Sigmoid colon (tissue), 7 donors: ENCODE data around the gene PIK3R6. TPM values are rescaled to one million over a fixed set of nuclear protein-coding genes. Genes with fewer than 3 reads are reported as not detected.
A peak's percentile ranks its signal among the peaks of the same experiment; 100 is the strongest.

Experiments used
- DNase-seq: peaks from one replicate; pipeline ENCODE4 v3.0.0-alpha.2; 2019
- H3K27ac ChIP-seq, 4 donors: fragments of 200-600 bp; sonication (generic); one replicate each; pipeline ENCODE4 v1.5.1; 2016 to 2019; ENCODE audit warnings: mild to moderate bottlenecking in 1 of 4
- H3K27me3 ChIP-seq, 3 donors: fragments of 200-600 bp; sonication (generic); one replicate each; pipeline ENCODE4 v1.5.1; 2019; ENCODE audit warnings: mild to moderate bottlenecking in 1 of 3
- H3K36me3 ChIP-seq, 4 donors: fragments of 200-600 bp; sonication (generic); one replicate each; pipeline ENCODE4 v1.5.1; 2016 to 2019
- H3K4me1 ChIP-seq, 4 donors: fragments of 200-600 bp; sonication (generic); one replicate each; pipeline ENCODE4 v1.5.1; 2017 to 2019
- H3K4me3 ChIP-seq, 4 donors: fragments of 200-600 bp; sonication (generic); one replicate each; pipeline ENCODE4 v1.5.1; 2017 to 2019; ENCODE audit warnings: mild to moderate bottlenecking in 2 of 4, moderate library complexity in 1 of 4
- H3K9me3 ChIP-seq, 4 donors: fragments of 200-600 bp in 3 of 4; sonication (generic) in 3 of 4; one replicate each; pipeline versions ENCODE4 v1.5.1 to v1.6.1; 2013 to 2019
- CTCF ChIP-seq, 4 experiments: fragments of 450-650 bp in 3 of 4; fragments of 200-600 bp in 1 of 4; IDR thresholded peaks; one replicate each; pipeline ENCODE4 v1.5.1; 2016 to 2019; ENCODE audit warnings: antibody characterized with exemption in 4 of 4, mild to moderate bottlenecking in 3 of 4, moderate library complexity in 2 of 4
- EP300 ChIP-seq, 4 donors: sonication (generic); formaldehyde crosslinking; IDR thresholded peaks; one replicate each; pipeline ENCODE4 v1.6.1; 2017; ENCODE audit warnings: antibody characterized with exemption in 4 of 4
- POLR2A ChIP-seq, 2 donors: fragments of 450-650 bp; IDR thresholded peaks; one replicate each; pipeline ENCODE4 v1.6.1; 2016; ENCODE audit warnings: antibody characterized with exemption in 2 of 2, mild to moderate bottlenecking in 2 of 2, moderate library complexity in 2 of 2
- POLR2AphosphoS5 ChIP-seq, 4 donors: sonication (generic); formaldehyde crosslinking; IDR thresholded peaks; one replicate each; pipeline ENCODE4 v1.6.1; 2017; ENCODE audit warnings: antibody characterized with exemption in 4 of 4
- WGBS, 2 donors: extraction: QIAGEN DNeasy Blood & Tissue Kit; methylation state at CpG; one replicate each; pipeline ENCODE4 v1.1.7; 2013; 5-methylcytosine and 5-hydroxymethylcytosine counted together
- intact Hi-C: fragments of 100-400 bp; cut with DNase I; formaldehyde crosslinking; loops from one replicate; pipeline ENCODE4 v1.15.1; 2023
- polyA plus RNA-seq, 3 donors: library from polyadenylated mRNA; stranded (reverse); fragments of 200-250 nt; gene quantifications; one replicate each; pipeline ENCODE4 v1.2.3, GENCODE V29; 2013
- total RNA-seq, 4 donors: library from RNA; depleted of rRNA; stranded (reverse); fragments of >200 nt; gene quantifications; one replicate each; pipeline ENCODE4 v1.1.0, GENCODE V29; 2016
- donor health status: healthy with polysubstance abuse.
- donor health status: Bipolar disorder and iron deficiency.
- donor health status: healthy.

Gene PIK3R6
- total and polyA plus RNA-seq, 7 donors = 0.54 to 1.2 (median 0.77) TPM; not detected in 2

GRCh38 chr17:8785547-8786413, 81.7 kb downstream of the PIK3R6 start:
- TF ChIP-seq CTCF (IDR thresholded peaks at IDR 0.05) (peak in 3 of 4 experiments; percentile 47 to 71 (median 50)), POLR2A (IDR thresholded peaks at IDR 0.05) (no peak), POLR2AphosphoS5 (IDR thresholded peaks at IDR 0.05) (no peak), EP300 (IDR thresholded peaks at IDR 0.05) (no peak)
- Histone ChIP-seq H3K4me3 (no peak overlapping the region), H3K27ac (no peak overlapping the region), H3K36me3 (no peaks in the 10 kb centered on the region), H3K4me1 (no peaks in the 10 kb centered on the region), H3K9me3 (no peaks in the 10 kb centered on the region), H3K27me3 (no peaks in the 10 kb centered on the region)
- WGBS, 2 donors = 27 to 33% methylated on average over 19 of the region's 19 CpGs
- peak; percentile 78 for DNase-seq
- intact Hi-C loops = loop anchor here (2.0 kb wide), 1 partner anchor 375 kb away; no protein-coding TSS in a partner anchor

GRCh38 chr17:8782176-8782575, 85.3 kb downstream of the PIK3R6 start:
- Histone ChIP-seq H3K27ac (no peak overlapping the region), H3K27me3 (no peaks in the 10 kb centered on the region), H3K4me3 (no peak overlapping the region), H3K36me3 (no peaks in the 10 kb centered on the region), H3K4me1 (no peaks in the 10 kb centered on the region), H3K9me3 (no peaks in the 10 kb centered on the region)
- 94% methylated on average over 1 of the region's 1 CpG for WGBS, 2 donors
- DNase-seq = no peak
- intact Hi-C loops = no loop called here
- TF ChIP-seq POLR2AphosphoS5 (IDR thresholded peaks at IDR 0.05) (no peak), CTCF (IDR thresholded peaks at IDR 0.05) (no peak), POLR2A (IDR thresholded peaks at IDR 0.05) (no peak), EP300 (IDR thresholded peaks at IDR 0.05) (no peak)

- Histone ChIP-seq H3K4me1 (no peaks in the 10 kb centered on the region), H3K27me3 (no peaks in the 10 kb centered on the region), H3K36me3 (no peaks in the 10 kb centered on the region), H3K27ac (no peak overlapping the region), H3K9me3 (no peaks in the 10 kb centered on the region), H3K4me3 (no peak overlapping the region)
- no peak for DNase-seq
- intact Hi-C loops = no loop called here
- 87 to 89% methylated on average over 4 of the region's 4 CpGs for WGBS, 2 donors
- TF ChIP-seq EP300 (IDR thresholded peaks at IDR 0.05) (no peak), CTCF (IDR thresholded peaks at IDR 0.05) (no peak), POLR2AphosphoS5 (IDR thresholded peaks at IDR 0.05) (no peak), POLR2A (IDR thresholded peaks at IDR 0.05) (no peak)
These were observed 85.7 kb downstream of the PIK3R6 start for GRCh38 chr17:8781776-8782175.

- 66 to 93% methylated on average over 1 of the region's 1 CpG for WGBS, 2 donors
- Histone ChIP-seq H3K27ac (no peak overlapping the region), H3K4me1 (no peaks in the 10 kb centered on the region), H3K9me3 (peaks cover 0 to 2% (median 0%) of the 10 kb centered on the region in 4 donors), H3K36me3 (no peaks in the 10 kb centered on the region), H3K27me3 (peaks cover 0 to 4% (median 0%) of the 10 kb centered on the region in 3 donors), H3K4me3 (no peak overlapping the region)
- intact Hi-C loops = no loop called here
- no peak for TF ChIP-seq CTCF (IDR thresholded peaks at IDR 0.05)
- no peak for TF ChIP-seq POLR2A (IDR thresholded peaks at IDR 0.05)
- TF ChIP-seq EP300 (IDR thresholded peaks at IDR 0.05) = no peak
- no peak for TF ChIP-seq POLR2AphosphoS5 (IDR thresholded peaks at IDR 0.05)
- DNase-seq = no peak
These were observed 90.6 kb downstream of the PIK3R6 start for GRCh38 chr17:8776881-8777280.
